HTERT RPE-1 (cell line): ENCODE results near the gene PLAC9.

Experiments used
- in situ Hi-C: fragments of 300-500 bp; cut with MboI; formaldehyde crosslinking; loops from 4 replicates; pipeline ENCODE4 v1.14.3; 2020; ENCODE audit warnings: low sequenced_read_pairs

PLAC9 gene

DNA sequence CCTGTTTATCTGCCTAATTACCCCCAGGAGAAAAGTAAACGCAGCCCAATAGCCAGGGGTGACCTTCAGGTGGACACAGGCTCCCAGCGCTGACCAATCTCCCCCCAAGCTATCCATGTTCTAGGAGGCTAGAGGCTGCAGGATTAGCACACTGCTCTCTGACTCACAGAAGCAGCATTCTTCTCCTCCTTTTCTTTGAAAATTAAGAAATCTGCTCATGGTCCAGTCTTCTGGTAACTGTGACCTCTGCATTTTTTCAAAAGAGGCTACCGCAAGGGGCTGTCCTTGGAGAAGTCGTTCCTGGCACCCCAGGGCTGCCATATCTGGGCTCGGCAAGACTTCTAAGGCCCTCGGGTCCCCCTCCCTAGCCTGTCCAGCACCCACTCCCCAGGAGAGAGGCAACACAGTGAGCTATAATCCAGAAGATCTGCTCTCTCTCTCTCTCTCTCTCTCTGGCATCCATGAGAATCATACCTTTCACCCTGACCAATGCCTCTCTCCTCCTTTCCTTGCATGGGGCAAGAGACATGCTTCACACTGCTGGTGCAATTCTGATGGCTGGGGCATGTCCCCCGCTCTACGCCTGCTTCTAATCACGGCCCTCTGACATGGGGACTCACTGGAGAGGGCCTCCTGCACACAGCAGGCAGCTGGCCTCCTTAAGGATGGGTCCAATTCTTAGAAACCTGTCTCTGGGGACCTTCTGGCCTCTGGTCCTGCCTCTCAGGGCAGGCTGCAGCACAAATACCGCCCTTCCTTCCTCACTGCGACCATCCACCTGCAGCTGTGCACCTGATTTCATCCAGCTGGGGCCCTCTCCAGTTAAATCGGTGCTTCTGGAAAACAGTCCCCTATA, 45.5 kb downstream of the PLAC9 start:
- in situ Hi-C loops = no loop called here

DNA sequence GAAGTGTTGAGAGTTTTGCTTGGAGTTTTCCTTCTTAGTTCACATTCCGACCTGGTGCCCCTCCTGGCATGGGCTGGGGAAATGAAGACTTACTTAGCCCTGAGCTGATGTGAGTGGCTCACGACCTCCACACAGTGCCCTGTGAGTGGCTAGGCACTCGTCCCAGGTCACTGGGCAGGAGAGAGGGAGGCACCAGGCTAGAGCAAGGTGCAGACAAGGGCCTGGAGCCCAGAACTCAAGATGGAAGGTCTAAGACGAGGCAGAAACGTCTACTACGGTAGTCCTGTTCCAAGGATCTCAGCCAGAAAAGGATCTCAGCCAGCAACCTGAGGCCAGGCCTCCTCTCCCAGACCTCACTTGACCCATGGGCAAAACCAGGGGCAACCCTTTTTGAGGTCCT, 50.5 kb downstream of the PLAC9 start:
- in situ Hi-C loops = no loop called here

DNA sequence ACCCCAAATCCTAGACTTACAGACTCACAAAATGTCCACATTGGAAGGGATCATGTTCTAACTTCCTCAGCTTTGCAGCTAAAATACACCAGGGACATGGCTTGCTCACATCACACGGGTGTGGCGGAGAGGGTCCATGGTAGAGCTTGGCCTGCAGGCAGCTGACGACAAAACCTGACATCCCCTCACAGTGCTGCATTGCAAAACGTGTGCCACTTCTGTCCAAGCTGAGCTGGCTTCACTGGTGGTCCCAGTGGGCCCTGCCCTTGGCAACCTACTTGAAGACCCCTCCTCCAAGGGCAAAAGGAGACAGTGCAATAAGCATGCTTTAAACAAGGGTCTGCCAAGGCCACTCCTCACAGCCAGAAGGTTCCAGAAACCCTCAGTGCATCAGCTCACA, 50.9 kb downstream of the PLAC9 start:
- in situ Hi-C loops = no loop called here

DNA sequence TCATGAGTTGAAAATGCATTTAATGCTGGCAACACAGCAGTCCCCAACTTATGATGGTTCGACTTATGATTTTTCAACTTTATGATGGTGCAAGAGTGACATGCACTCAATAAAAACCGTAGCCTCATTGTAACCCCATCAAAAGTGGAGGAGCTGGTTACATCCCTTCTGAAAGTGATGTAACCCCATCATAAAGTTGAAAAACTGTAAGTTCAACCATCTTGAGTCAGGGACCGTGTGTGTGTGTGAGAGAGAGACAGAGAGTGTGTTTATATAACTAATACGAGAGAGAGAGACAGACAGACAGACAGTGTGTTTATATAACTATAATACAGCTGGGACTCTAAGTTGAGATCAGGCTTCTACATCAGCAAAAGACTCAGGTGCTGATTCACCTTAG, 51.8 kb downstream of the PLAC9 start:
- in situ Hi-C loops = no loop called here

DNA sequence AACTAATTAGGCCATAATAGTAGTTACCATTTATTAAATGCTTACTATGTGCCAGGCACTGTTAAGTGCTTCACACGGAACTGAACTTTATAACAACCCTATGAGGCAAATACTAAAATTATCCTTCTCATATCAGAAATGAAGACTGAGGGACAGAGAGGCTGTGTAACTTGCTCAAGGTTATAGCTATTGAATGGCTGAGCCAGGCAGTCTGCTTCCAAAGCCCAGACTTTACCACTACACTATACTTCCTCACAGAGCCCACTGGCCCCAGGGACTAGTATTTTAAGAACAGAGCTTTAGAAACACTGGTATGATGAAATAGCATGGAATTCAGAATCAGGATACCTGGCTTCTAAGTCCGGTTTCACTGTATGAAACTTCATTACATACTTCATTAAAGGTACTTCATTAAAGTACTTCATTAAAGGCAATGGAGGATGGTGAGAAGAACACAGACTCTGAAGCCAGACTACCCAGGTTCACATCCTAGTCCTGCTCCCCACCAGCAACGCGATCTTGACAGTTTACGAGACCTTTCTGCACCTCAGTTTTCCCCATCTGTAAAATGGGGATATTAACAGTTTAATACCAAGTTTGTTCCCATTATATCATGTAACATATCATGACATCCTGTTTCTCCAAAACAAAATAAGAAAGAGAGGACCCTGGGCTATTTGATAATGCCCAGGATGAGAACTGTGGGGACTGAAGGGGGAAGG, 53.2 kb downstream of the PLAC9 start:
- in situ Hi-C loops = no loop called here

DNA sequence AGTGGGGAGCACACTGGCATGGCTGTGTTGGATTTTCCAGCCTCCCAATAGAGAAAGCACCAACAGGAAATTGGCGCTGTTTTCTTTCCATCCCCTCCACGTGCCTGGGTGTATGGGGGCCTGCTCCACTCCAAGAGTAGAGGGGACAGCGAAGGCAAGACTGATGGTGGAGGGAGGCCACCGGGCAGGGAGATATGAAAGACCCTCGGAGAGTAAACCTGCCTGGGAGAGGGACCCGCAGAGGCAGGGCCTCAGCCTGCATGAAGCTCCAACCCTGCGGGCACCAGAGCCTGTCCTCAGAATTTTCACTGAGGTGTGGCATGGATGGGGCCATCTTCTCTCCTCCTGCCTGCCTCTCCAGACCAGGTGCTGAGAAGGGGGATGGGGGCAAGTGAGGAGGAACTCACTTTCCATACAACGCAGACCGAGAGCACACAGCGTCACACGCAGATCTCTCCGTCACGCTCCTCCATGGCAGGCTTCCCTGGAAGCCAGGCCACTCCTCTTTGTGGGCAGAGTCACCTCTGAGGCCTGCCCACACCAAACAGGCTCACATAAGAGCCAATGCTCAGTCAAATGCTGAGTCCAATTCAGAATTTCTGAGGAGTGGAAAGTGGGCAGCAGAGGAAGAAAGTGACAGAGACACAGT, 54.0 kb downstream of the PLAC9 start:
- in situ Hi-C loops = no loop called here

DNA sequence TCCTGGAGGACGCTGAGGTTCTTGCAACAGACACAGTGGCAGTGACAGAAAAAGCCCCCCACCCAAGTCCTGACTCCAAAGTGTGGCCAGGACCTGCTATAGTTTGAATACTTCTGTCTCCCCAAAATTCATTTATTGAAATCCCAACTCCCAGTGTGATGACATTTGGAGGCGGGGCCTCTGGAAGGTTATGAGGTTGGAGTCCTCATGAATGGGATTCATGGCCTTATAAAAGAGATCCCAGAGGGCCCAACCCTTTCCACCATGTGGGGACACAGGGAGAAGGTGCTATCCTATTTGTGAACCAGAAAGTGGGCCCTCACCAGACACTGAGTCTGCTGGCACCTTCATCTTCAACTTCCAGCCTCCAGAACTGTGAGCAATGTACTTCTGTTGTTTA, 54.5 kb downstream of the PLAC9 start:
- in situ Hi-C loops = no loop called here

DNA sequence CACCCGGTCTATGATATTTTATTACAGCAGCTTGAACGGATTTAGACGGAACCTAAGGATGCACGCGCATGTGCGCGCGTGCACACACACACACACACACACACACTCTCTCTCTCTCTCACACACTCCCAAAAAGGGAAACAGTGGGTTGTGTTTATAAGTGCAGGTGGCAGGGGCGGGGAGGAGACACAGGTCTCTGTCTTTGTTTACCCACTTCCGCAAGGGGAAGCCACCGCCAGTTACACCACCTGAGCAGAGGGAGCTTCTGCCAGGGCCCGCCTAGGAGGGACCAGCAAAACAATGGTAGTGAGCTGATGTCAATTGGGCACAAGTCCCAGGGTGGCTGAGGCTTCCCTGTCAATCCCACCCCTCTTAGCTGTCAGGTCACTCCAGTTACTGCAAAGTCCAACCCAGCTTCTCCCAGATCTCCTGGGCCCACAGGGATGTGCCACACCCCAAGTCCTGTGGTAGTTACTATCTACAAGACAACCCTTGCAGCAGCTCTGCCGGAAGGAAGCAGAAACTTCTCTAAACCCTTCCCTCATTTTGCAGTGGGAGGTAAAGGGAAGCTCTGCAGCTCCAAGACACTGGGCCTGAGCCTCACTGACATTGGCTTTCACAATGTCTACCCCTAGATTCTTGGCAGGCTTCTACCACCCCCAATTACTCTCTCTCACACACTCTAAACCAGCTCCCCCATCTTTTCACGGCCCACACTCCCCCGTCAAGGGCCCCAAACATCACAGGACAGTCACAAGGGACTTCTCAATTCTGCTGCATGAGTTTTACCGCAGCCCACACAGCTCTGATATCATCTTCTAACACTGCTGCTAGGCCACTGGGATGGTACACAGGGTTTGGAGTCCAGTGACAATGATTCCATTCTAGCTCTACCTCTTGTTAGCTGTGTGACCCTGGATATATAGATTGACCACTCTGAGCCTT, 55.2 kb downstream of the PLAC9 start:
- in situ Hi-C loops = no loop called here

DNA sequence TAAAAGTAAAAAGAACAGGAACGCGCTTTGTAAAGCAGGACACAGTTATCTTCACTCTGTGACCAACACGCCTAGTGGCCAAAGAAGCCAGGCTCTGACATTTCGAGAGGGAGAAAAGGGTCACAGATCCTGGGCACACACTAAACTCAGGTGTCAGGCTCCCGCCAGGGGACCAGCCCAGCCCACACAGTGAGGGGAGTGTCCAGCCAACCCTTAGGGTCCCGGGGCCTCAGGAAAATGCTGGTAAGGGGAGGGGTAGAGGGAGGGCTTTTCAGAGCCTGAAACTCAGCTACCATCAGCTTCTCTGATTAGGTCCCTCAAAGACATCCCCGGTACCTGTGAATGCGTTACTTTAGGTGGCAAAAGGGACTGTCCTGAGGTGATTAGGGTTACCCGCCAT, 56.2 kb downstream of the PLAC9 start:
- in situ Hi-C loops = no loop called here

DNA sequence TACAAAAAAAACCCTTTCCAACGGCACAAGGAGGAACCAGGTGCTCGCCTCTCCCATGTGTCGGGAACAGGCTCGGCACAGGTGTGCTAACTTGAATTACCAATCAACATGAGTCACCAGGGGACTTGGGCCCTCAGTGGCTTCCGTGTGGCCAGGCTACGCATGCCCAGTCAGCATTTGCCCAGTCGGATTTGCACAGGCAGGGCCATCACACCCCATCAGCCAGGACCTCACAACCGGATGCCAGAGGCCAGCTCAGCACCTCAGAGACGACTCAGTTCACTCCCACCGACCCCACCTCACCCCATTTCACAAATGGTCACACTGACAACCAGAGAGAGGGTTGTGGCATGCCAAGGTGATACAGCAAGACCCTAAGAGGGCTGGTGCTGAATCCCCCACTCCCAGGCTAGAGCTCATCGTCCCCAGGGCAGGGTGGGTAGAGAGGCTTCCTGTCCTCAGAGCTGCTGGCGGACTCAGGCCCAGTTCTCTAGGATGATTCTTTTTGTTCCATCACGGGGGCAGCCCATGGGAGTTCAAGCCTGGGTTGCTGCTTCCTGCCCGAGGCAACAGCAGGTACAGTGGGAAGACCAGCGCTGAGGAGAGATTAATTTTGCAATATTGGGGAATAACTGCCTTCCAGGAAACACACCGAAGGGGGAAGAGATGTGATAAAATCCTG, 59.2 kb downstream of the PLAC9 start:
- in situ Hi-C loops = no loop called here

DNA sequence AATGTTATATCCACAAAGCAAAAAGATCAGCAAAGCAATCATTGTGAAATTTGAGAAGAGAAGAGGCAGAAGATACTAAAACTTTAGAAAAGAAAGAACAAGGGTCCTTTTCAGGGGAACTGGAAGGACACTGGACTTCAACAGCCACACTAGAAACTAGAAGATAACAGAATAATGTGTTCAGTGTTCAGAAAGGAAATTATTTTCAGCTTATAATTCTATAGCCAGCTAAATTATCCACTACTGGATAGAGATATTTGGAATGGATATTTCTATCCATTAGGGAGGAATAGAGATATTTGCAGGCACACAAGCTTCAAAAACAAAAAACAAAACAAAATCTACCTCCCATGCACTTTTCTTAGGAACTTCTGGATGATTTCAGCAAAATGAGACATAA, 60.0 kb downstream of the PLAC9 start:
- in situ Hi-C loops = no loop called here

DNA sequence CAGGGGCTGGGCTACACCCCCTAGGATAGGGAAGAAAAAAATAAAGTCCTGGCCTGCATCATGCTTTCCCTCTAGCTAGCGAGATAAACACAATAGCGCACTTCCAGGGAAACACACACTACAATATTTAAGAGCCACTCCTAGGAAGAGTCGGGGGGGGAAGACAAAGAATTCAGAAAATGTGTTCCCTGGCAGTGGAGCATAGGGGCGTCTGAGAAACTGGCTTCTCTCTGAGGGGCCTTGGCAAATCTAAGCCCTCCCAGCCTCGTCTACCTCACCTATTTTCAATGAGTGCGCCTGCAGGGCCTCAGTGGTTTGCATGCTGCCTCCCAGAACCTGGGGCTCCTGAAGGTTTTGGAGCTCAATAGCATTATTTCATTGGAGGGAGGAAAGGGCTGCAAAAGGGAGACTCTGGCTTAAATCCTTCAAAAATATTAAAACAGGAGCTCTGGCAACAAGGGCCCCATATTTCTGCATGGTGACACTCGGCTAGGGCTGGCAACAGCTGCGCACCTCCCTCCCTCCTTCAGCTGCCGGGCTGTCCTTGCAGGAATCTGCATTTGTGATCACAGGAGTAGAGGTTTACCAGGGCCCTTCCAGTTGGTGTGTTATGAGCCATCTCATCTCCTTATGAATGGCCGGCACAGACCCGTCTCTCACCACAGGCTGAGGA, 62.0 kb downstream of the PLAC9 start:
- in situ Hi-C loops = no loop called here
